ENCODE measurements around the gene ZNF668. TPM values are rescaled to one million over a fixed set of nuclear protein-coding genes. Genes with fewer than 3 reads are reported as not detected.
A peak's percentile ranks its signal among the peaks of the same experiment; 100 is the strongest.

Gene ZNF668
- total and polyA plus RNA-seq, 4 donors = 6.0 to 10.3 (median 7.0) TPM

DNA sequence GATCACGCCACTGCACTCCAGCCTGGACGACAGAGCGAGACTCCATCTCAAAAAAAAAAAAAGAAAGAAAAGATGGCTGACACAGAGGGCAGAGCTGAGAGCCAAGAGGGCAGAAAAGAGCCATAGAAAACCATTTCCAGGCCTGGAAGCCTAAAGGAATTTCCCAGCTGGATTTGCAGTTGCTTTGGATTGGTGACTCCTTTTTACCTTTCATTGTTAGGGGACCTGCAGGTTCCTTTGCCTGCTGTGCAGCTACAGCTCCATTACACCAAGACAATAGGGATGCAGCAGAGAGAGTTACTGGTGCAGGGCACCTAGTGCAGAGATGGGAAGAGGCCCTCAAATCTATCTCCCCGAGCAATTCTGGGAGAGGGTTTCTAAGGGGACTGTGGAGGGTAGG, 18.4 kb downstream of the ZNF668 start:
- no peak for ATAC-seq (ENCODE audit: low FRiP score)
- H3K27ac ChIP-seq (ENCODE audit: low read depth in 1 of 2, low read length in 2 of 2) = no peak overlapping the region
- no peak for DNase-seq
- no peaks in the 10 kb centered on the region for H3K36me3 ChIP-seq (ENCODE audit: control insufficient read depth in 1 of 2, insufficient read depth in 2 of 2, low read length in 1 of 2)
- 85 to 86% methylated on average over 4 of the region's 4 CpGs for WGBS, 2 donors
- H3K4me3 ChIP-seq (ENCODE audit: low read length in 2 of 2) = no peak overlapping the region
- H3K9me3 ChIP-seq (ENCODE audit: control insufficient read depth, low read length) = no peaks in the 10 kb centered on the region
- no peaks in the 10 kb centered on the region for H3K4me1 ChIP-seq (ENCODE audit: control insufficient read depth in 1 of 2, insufficient read depth in 2 of 2, low read length in 2 of 2)
- intact Hi-C loops (cut with DNase I) = no loop called here
- H3K27me3 ChIP-seq (ENCODE audit: control insufficient read depth in 1 of 2, insufficient read depth in 2 of 2, low read length in 1 of 2) = no peaks in the 10 kb centered on the region

- H3K9me3 ChIP-seq (ENCODE audit: control insufficient read depth, low read length) = no peaks in the 10 kb centered on the region
- H3K27ac ChIP-seq (ENCODE audit: low read depth in 1 of 2, low read length in 2 of 2) = no peak overlapping the region
- 67 to 73% methylated on average over 2 of the region's 2 CpGs for WGBS, 2 donors
- ATAC-seq (ENCODE audit: low FRiP score) (no peak), DNase-seq (peak in 1 of 2 donors; percentile 61)
- no peaks in the 10 kb centered on the region for H3K36me3 ChIP-seq (ENCODE audit: control insufficient read depth in 1 of 2, insufficient read depth in 2 of 2, low read length in 1 of 2)
- H3K4me1 ChIP-seq (ENCODE audit: control insufficient read depth in 1 of 2, insufficient read depth in 2 of 2, low read length in 2 of 2) = no peaks in the 10 kb centered on the region
- no peaks in the 10 kb centered on the region for H3K27me3 ChIP-seq (ENCODE audit: control insufficient read depth in 1 of 2, insufficient read depth in 2 of 2, low read length in 1 of 2)
- no peak overlapping the region for H3K4me3 ChIP-seq (ENCODE audit: low read length in 2 of 2)
- intact Hi-C loops (cut with DNase I) = no loop called here
Measured at GRCh38 chr16:31052114-31052513, 21.9 kb downstream of the ZNF668 start.

DNA sequence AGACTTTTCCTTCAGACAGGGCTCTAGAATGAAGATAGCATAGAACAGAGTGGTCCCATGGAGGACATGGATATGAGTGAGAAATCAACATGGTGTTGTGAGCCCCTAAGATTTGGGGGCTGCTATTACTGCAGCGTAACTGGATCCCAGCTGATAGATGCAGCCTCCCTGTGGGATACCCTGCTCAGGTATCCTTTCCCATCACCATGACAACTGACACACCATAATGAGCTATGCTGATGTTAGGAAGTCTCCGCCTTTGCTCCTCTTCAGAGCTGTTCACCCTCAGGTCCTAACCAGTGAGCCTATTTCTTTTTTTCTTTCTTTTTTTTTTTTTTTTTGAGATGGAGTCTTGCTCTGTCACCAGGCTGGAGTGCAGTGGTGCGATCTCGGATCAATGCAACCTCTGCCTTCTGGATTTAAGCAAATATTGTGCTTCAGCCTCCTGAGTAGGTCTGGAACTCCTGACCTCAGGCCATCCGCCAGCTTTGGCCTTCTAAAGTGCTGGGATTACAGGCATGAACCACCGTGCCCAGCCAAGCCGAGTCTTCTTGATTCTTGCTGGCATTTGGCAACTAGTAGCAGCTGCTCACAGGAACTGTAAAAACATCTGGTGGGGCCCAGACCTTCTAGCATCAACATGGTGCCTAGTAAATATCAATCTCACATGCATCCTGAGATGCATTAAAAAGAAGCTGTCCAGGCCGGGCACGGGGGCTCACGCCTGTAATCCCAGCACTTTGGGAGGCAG, 23.6 kb downstream of the ZNF668 start:
- Histone ChIP-seq H3K9me3 (ENCODE audit: control insufficient read depth, low read length) (no peaks in the 10 kb centered on the region), H3K27me3 (ENCODE audit: control insufficient read depth in 1 of 2, insufficient read depth in 2 of 2, low read length in 1 of 2) (no peaks in the 10 kb centered on the region), H3K4me3 (ENCODE audit: low read length in 2 of 2) (no peak overlapping the region), H3K36me3 (ENCODE audit: control insufficient read depth in 1 of 2, insufficient read depth in 2 of 2, low read length in 1 of 2) (no peaks in the 10 kb centered on the region), H3K27ac (ENCODE audit: low read depth in 1 of 2, low read length in 2 of 2) (no peak overlapping the region), H3K4me1 (ENCODE audit: control insufficient read depth in 1 of 2, insufficient read depth in 2 of 2, low read length in 2 of 2) (no peaks in the 10 kb centered on the region)
- WGBS, 2 donors = 69% methylated on average over 10 of the region's 10 CpGs
- intact Hi-C loops (cut with DNase I) = no loop called here
- DNase-seq (no peak), ATAC-seq (ENCODE audit: low FRiP score) (no peak)

DNA sequence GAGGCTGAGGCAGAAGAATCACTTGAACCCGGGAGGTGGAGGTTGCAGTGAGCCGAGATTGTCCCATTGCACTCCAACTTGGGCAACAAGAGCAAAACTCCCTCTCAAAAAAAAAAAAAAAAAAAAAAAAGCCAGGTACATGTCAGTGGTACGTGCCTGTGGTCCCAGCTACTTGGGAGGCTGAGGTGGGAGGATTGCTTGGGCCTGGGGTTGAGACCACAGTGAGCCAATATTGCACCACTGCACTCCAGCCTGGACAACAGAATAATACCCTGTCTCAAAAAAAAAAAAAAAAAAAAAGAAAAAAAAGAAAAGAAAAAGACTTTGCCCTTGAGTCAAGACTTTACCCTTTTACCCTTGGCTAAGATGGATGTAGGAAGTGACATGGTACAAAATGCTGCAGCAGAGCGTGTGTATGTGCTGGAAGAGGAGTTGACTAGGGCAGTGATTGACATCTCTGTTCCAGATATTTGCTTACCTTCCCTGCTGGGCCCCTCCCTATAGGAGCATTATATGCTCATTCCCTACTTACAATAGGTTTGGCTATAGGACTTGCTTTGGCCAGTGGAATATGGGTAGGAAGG, 30.1 kb downstream of the ZNF668 start:
- H3K4me1 ChIP-seq (ENCODE audit: control insufficient read depth in 1 of 2, insufficient read depth in 2 of 2, low read length in 2 of 2) = no peaks in the 10 kb centered on the region
- ATAC-seq (ENCODE audit: low FRiP score) = no peak
- H3K27me3 ChIP-seq (ENCODE audit: control insufficient read depth in 1 of 2, insufficient read depth in 2 of 2, low read length in 1 of 2) = no peaks in the 10 kb centered on the region
- no peak overlapping the region for H3K4me3 ChIP-seq (ENCODE audit: low read length in 2 of 2)
- 86 to 87% methylated on average over 4 of the region's 4 CpGs for WGBS, 2 donors
- DNase-seq = no peak
- intact Hi-C loops (cut with DNase I) = no loop called here
- H3K27ac ChIP-seq (ENCODE audit: low read depth in 1 of 2, low read length in 2 of 2) = no peak overlapping the region
- no peaks in the 10 kb centered on the region for H3K9me3 ChIP-seq (ENCODE audit: control insufficient read depth, low read length)
- peaks cover 2 to 4% of the 10 kb centered on the region in 2 donors for H3K36me3 ChIP-seq (ENCODE audit: control insufficient read depth in 1 of 2, insufficient read depth in 2 of 2, low read length in 1 of 2)

- 85 to 87% methylated on average over 1 of the region's 1 CpG for WGBS, 2 donors
- no peak overlapping the region for H3K27ac ChIP-seq (ENCODE audit: low read depth in 1 of 2, low read length in 2 of 2)
- DNase-seq = no peak
- no peaks in the 10 kb centered on the region for H3K27me3 ChIP-seq (ENCODE audit: control insufficient read depth in 1 of 2, insufficient read depth in 2 of 2, low read length in 1 of 2)
- intact Hi-C loops (cut with DNase I) = no loop called here
- H3K9me3 ChIP-seq (ENCODE audit: control insufficient read depth, low read length) = no peaks in the 10 kb centered on the region
- no peaks in the 10 kb centered on the region for H3K4me1 ChIP-seq (ENCODE audit: control insufficient read depth in 1 of 2, insufficient read depth in 2 of 2, low read length in 2 of 2)
- peaks cover 2 to 9% of the 10 kb centered on the region in 2 donors for H3K36me3 ChIP-seq (ENCODE audit: control insufficient read depth in 1 of 2, insufficient read depth in 2 of 2, low read length in 1 of 2)
- no peak for ATAC-seq (ENCODE audit: low FRiP score)
- H3K4me3 ChIP-seq (ENCODE audit: low read length in 2 of 2) = no peak overlapping the region
Measured at GRCh38 chr16:31043352-31043751, 30.7 kb downstream of the ZNF668 start.

DNA sequence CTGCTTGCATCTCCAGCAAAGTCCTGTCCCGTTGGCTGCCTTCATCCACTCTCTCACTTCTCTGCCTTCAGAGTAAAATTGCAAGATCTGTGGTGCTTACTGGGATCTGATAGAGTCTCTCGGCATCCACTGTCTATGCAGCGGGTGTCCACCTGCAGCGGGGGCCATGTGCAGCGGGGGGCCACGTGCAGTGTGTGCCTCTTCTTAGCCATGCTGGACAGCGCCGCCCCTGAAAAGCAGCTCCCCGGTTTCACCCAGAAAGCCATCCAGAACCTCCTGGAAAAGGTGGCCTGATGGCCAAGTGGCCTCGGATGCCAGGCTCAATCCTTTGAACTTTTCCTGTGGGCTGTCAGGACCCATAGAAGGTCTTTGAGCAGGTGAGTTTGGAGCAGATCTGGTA, 31.2 kb downstream of the ZNF668 start:
- intact Hi-C loops (cut with DNase I) = no loop called here
- Histone ChIP-seq H3K9me3 (ENCODE audit: control insufficient read depth, low read length) (no peaks in the 10 kb centered on the region), H3K4me3 (ENCODE audit: low read length in 2 of 2) (no peak overlapping the region), H3K27me3 (ENCODE audit: control insufficient read depth in 1 of 2, insufficient read depth in 2 of 2, low read length in 1 of 2) (no peaks in the 10 kb centered on the region), H3K27ac (ENCODE audit: low read depth in 1 of 2, low read length in 2 of 2) (no peak overlapping the region), H3K36me3 (ENCODE audit: control insufficient read depth in 1 of 2, insufficient read depth in 2 of 2, low read length in 1 of 2) (peaks cover 2 to 11% of the 10 kb centered on the region in 2 donors), H3K4me1 (ENCODE audit: control insufficient read depth in 1 of 2, insufficient read depth in 2 of 2, low read length in 2 of 2) (no peaks in the 10 kb centered on the region)
- DNase-seq (no peak), ATAC-seq (ENCODE audit: low FRiP score) (no peak)
- WGBS, 2 donors = 87 to 90% methylated on average over 10 of the region's 10 CpGs

DNA sequence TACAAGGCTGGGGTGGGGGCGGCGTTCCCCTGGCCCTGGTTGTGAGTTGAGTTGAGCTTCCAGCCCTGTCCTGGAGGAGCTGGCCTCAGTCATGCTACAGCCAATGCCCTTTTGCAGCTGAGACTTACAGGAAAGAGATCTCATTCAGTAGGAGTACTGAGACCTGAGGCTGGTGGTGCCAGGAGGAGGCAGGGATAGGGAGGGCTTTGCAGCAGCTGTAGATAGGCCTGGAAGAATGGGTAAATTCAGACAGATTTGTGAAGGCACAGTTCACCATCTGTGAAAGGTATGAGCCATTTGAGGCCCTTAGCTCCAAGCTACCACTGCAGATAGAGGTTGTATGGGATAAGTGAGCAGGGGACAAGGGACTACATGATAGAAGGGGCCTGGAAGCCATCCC, 35.0 kb downstream of the ZNF668 start:
- DNase-seq (no peak), ATAC-seq (ENCODE audit: low FRiP score) (no peak)
- 98 to 100% methylated on average over 2 of the region's 2 CpGs for WGBS, 2 donors
- H3K36me3 ChIP-seq (ENCODE audit: control insufficient read depth in 1 of 2, insufficient read depth in 2 of 2, low read length in 1 of 2) = peaks cover 2 to 11% of the 10 kb centered on the region in 2 donors
- intact Hi-C loops (cut with DNase I) = loop anchor here in 1 of 2 donors (5.0 kb wide), 1 partner anchor 52 kb away; the partner anchor contains the start of gene HSD3B7
- no peaks in the 10 kb centered on the region for H3K4me1 ChIP-seq (ENCODE audit: control insufficient read depth in 1 of 2, insufficient read depth in 2 of 2, low read length in 2 of 2)
- no peaks in the 10 kb centered on the region for H3K27me3 ChIP-seq (ENCODE audit: control insufficient read depth in 1 of 2, insufficient read depth in 2 of 2, low read length in 1 of 2)
- no peak overlapping the region for H3K27ac ChIP-seq (ENCODE audit: low read depth in 1 of 2, low read length in 2 of 2)
- H3K9me3 ChIP-seq (ENCODE audit: control insufficient read depth, low read length) = no peaks in the 10 kb centered on the region
- H3K4me3 ChIP-seq (ENCODE audit: low read length in 2 of 2) = no peak overlapping the region

DNA sequence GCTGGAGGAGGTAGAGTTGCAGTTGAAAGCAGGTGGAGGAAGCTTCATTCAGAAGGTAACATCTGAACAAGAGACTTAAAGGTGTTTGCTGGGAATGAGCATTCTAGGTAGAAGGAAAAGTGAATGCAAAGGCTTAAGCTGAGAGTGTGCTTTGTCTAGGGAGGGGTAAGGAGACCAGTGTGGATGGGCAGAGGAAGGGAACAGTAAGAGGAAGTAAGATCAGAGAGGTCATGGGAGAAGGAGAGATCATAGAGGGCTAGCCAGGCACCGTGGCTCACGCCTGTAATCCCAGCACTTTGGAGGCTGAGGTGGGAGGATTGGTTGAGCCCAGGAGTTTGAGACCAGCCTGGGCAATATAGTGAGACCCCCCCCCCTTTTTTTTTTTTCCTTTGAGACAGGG, 37.3 kb downstream of the ZNF668 start:
- WGBS, 2 donors = 49 to 71% methylated on average over 2 of the region's 2 CpGs
- H3K4me1 ChIP-seq (ENCODE audit: control insufficient read depth in 1 of 2, insufficient read depth in 2 of 2, low read length in 2 of 2) = peaks cover 0 to 1% of the 10 kb centered on the region in 2 donors
- DNase-seq = no peak
- no peaks in the 10 kb centered on the region for H3K27me3 ChIP-seq (ENCODE audit: control insufficient read depth in 1 of 2, insufficient read depth in 2 of 2, low read length in 1 of 2)
- H3K4me3 ChIP-seq (ENCODE audit: low read length in 2 of 2) = no peak overlapping the region
- H3K27ac ChIP-seq (ENCODE audit: low read depth in 1 of 2, low read length in 2 of 2) = no peak overlapping the region
- ATAC-seq (ENCODE audit: low FRiP score) = no peak
- H3K9me3 ChIP-seq (ENCODE audit: control insufficient read depth, low read length) = no peaks in the 10 kb centered on the region
- H3K36me3 ChIP-seq (ENCODE audit: control insufficient read depth in 1 of 2, insufficient read depth in 2 of 2, low read length in 1 of 2) = peaks cover 2 to 11% of the 10 kb centered on the region in 2 donors
- intact Hi-C loops (cut with DNase I) = loop anchor here in 1 of 2 donors (5.0 kb wide), 1 partner anchor 49 kb away; the partner anchor contains the start of gene HSD3B7

Data from aorta (tissue), 5 donors.